ENCODE data around the gene AGPAT2. TPM values are rescaled to one million over a fixed set of nuclear protein-coding genes. Genes with fewer than 3 reads are reported as not detected.
A peak's percentile ranks its signal among the peaks of the same experiment; 100 is the strongest.

AGPAT2 gene
- total RNA-seq, 1 experiment from 2014 or later, result 77.9 TPM

GRCh38 chr9:136659861-136660784 lies 27.1 kb downstream of the AGPAT2 start:
- CTCF ChIA-PET, result no interaction called here
- intact Hi-C loops (cut with micrococcal nuclease; ENCODE audit: unreplicated experiment) (no loop called here), in situ Hi-C loops (cut with HindIII; ENCODE audit: low pct_unique_long_range_greater_than_20kb, low sequenced_read_pairs) (no loop called here)
- POLR2A ChIA-PET, result no interaction called here
- H3K4me1 ChIP-seq (ENCODE audit: control insufficient read depth, insufficient read depth, low read length), result peaks cover 2% of the 10 kb centered on the region; the same call in 1 of the 2 replicates
- 0 out of 2 replicates have a peak, but pooled peaks have one; percentile 47 for ATAC-seq
- no peak for DNase-seq (ENCODE audit: low read depth, low spot score)
- TF ChIP-seq POLR2AphosphoS5 (IDR thresholded peaks at IDR 0.05; ENCODE audit: low read depth, low read length), result no peak
- no peak for TF ChIP-seq CTCF (IDR thresholded peaks at IDR 0.05)
- TF ChIP-seq TCF7L2 (IDR thresholded peaks at IDR 0.05; ENCODE audit: low read depth, low read length), result no peak
- TF ChIP-seq SIN3A (IDR thresholded peaks at IDR 0.05; ENCODE audit: borderline replicate concordance, insufficient read depth, low read depth, low read length), result no peak
- TF ChIP-seq REST (IDR thresholded peaks at IDR 0.05; ENCODE audit: insufficient read depth in 1 of 2, low read depth in 2 of 2, low read length in 1 of 2), result no peak
- H3K9me3 ChIP-seq (ENCODE audit: control insufficient read depth, insufficient read depth, low read depth, low read length), result no peaks in the 10 kb centered on the region
- H3K27ac ChIP-seq (ENCODE audit: low read length), result no peak overlapping the region
- no peaks in the 10 kb centered on the region for H3K36me3 ChIP-seq (ENCODE audit: control insufficient read depth, insufficient read depth, low read length)
- no TSS peak for BruUV-seq (replicated peaks)
- no peak overlapping the region for H3K4me3 ChIP-seq (ENCODE audit: low read depth in 2 of 2, low read length in 2 of 2)
- no peaks in the 10 kb centered on the region for H3K27me3 ChIP-seq (ENCODE audit: control insufficient read depth, insufficient read depth, low read length)

GRCh38 chr9:136658849-136659535 lies 28.3 kb downstream of the AGPAT2 start:
- Histone ChIP-seq H3K4me1 (ENCODE audit: control insufficient read depth, insufficient read depth, low read length) (no peaks in the 10 kb centered on the region; the same call in 1 of the 2 replicates), H3K36me3 (ENCODE audit: control insufficient read depth, insufficient read depth, low read length) (no peaks in the 10 kb centered on the region), H3K9me3 (ENCODE audit: control insufficient read depth, insufficient read depth, low read depth, low read length) (no peaks in the 10 kb centered on the region), H3K4me3 (ENCODE audit: low read depth in 2 of 2, low read length in 2 of 2) (no peak overlapping the region), H3K27ac (ENCODE audit: low read length) (no peak overlapping the region), H3K27me3 (ENCODE audit: control insufficient read depth, insufficient read depth, low read length) (no peaks in the 10 kb centered on the region)
- intact Hi-C loops (cut with micrococcal nuclease; ENCODE audit: unreplicated experiment) (no loop called here), in situ Hi-C loops (cut with HindIII; ENCODE audit: low pct_unique_long_range_greater_than_20kb, low sequenced_read_pairs) (no loop called here)
- no TSS peak for BruUV-seq (replicated peaks)
- POLR2A ChIA-PET, result no interaction called here
- no peak for TF ChIP-seq CTCF (IDR thresholded peaks at IDR 0.05)
- no peak for TF ChIP-seq TCF7L2 (IDR thresholded peaks at IDR 0.05; ENCODE audit: low read depth, low read length)
- no peak for TF ChIP-seq REST (IDR thresholded peaks at IDR 0.05; ENCODE audit: insufficient read depth in 1 of 2, low read depth in 2 of 2, low read length in 1 of 2)
- no peak for TF ChIP-seq SIN3A (IDR thresholded peaks at IDR 0.05; ENCODE audit: borderline replicate concordance, insufficient read depth, low read depth, low read length)
- TF ChIP-seq POLR2AphosphoS5 (IDR thresholded peaks at IDR 0.05; ENCODE audit: low read depth, low read length), result no peak
- no peak for DNase-seq (ENCODE audit: low read depth, low spot score)
- CTCF ChIA-PET, result no interaction called here
- ATAC-seq, result no peak
